B cell (primary cell): ENCODE data around the gene APH1B.

Experiments used
- CTCF ChIP-seq: fragments of 200-600 bp; IDR thresholded peaks from one replicate; pipeline ENCODE4 v1.8.0; 2022; ENCODE audit warnings: antibody characterized with exemption, mild to moderate bottlenecking
- EZH2 ChIP-seq: IDR thresholded peaks from 2 replicates; pipeline ENCODE4 v1.6.1; 2012; ENCODE audit warnings: borderline replicate concordance, low read depth, mild to moderate bottlenecking, moderate library complexity, low read length; ENCODE audit not compliant: insufficient read depth, poor library complexity, severe bottlenecking

DNA sequence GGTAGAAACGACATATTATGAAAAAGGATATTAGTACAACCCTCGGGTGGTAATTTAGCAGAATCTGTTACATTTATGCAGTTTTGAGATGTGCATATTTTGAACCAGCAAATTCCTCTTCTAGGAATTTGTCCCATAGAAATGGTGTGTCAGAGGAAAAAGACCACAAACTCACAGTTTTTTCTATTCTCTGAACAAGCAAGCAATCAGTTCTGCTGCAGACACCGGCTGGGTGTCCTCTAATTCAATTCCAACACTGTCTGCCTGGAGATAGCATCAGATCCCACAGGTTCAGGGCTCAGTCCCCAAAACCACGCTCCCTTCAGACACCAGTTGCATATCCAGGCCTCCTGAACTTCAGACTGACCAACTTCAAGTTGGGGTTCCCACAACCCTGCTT is 36.4 kb downstream of the APH1B start:
- no peak for TF ChIP-seq CTCF
- TF ChIP-seq EZH2, result no peak
